KBM-7 (cell line): Measurements from ENCODE around the gene PLBD2.

Experiments used
- DNase-seq: peaks from one replicate; pipeline ENCODE4 v3.0.0-alpha.2; 2015
- in situ Hi-C: fragments of 300-500 bp; cut with MboI; formaldehyde crosslinking; loops from 2 replicates; pipeline ENCODE4 v1.14.3; 2020; ENCODE audit warnings: low sequenced_read_pairs, low pct_unique_long_range_greater_than_20kb, mixed read lengths

Gene PLBD2

GRCh38 chr12:113358381-113359132 is at the start of gene PLBD2:
PLBD2 (plus strand) TSS chr12:113358587; CDS start chr12:113358601, 14 bp downstream.
- in situ Hi-C loops, result no loop called here
- DNase-seq, result peak; percentile 90

GRCh38 chr12:113310489-113310888 is 47.9 kb upstream of the PLBD2 start:
- in situ Hi-C loops, result no loop called here
- peak; percentile 32 for DNase-seq

GRCh38 chr12:113314121-113314529 is 44.3 kb upstream of the PLBD2 start:
- in situ Hi-C loops, result no loop called here
- no peak for DNase-seq

GRCh38 chr12:113315358-113315757 is 43.0 kb upstream of the PLBD2 start:
- in situ Hi-C loops, result no loop called here
- DNase-seq, result no peak

- in situ Hi-C loops, result no loop called here
- DNase-seq, result no peak
These were observed 42.2 kb upstream of the PLBD2 start for GRCh38 chr12:113316155-113316554.

GRCh38 chr12:113317122-113317521 is 41.3 kb upstream of the PLBD2 start:
- in situ Hi-C loops, result no loop called here

GRCh38 chr12:113318046-113318656 is 40.2 kb upstream of the PLBD2 start:
- in situ Hi-C loops, result no loop called here
- no peak for DNase-seq

More at GRCh38 chr12:113317122-113317521, 41.3 kb upstream of the PLBD2 start:
- DNase-seq, result no peak

GRCh38 chr12:113318900-113319628 is 39.3 kb upstream of the PLBD2 start:
- in situ Hi-C loops, result no loop called here
- no peak for DNase-seq

GRCh38 chr12:113320401-113320800 is 38.0 kb upstream of the PLBD2 start:
- in situ Hi-C loops, result no loop called here
- no peak for DNase-seq

GRCh38 chr12:113322343-113322742 is 36.0 kb upstream of the PLBD2 start:
- in situ Hi-C loops, result no loop called here
- no peak for DNase-seq

GRCh38 chr12:113325916-113326315 is 32.5 kb upstream of the PLBD2 start:
- no peak for DNase-seq
- in situ Hi-C loops, result no loop called here

GRCh38 chr12:113326775-113327395 is 31.5 kb upstream of the PLBD2 start:
- in situ Hi-C loops, result no loop called here
- no peak for DNase-seq

- no peak for DNase-seq
- in situ Hi-C loops, result no loop called here
These were observed 30.0 kb upstream of the PLBD2 start for GRCh38 chr12:113328368-113328889.

GRCh38 chr12:113329022-113329790 is 29.2 kb upstream of the PLBD2 start:
- in situ Hi-C loops, result no loop called here

GRCh38 chr12:113329791-113330417 is 28.5 kb upstream of the PLBD2 start:
- no peak for DNase-seq
- in situ Hi-C loops, result no loop called here

More at GRCh38 chr12:113329022-113329790, 29.2 kb upstream of the PLBD2 start:
- DNase-seq, result no peak

GRCh38 chr12:113330505-113330904 is 27.9 kb upstream of the PLBD2 start:
- no peak for DNase-seq
- in situ Hi-C loops, result no loop called here

- in situ Hi-C loops, result no loop called here
These were observed 25.5 kb upstream of the PLBD2 start for GRCh38 chr12:113332688-113333417.

GRCh38 chr12:113333418-113333750 is 25.0 kb upstream of the PLBD2 start:
- DNase-seq, result no peak
- in situ Hi-C loops, result no loop called here

More at GRCh38 chr12:113332688-113333417, 25.5 kb upstream of the PLBD2 start:
- no peak for DNase-seq
